BE2C (cell line): ENCODE data around the gene KCNRG.

Experiments
- DNase-seq: peaks from one replicate; pipeline ENCODE4 v3.0.0-alpha.2; 2020
- H3K27me3 ChIP-seq: fragments of 250-450 bp; sonication (Bioruptor Pico); 2 replicates; pipeline ENCODE4 v1.5.1; 2020; ENCODE audit warnings: mild to moderate bottlenecking
- H3K36me3 ChIP-seq: fragments of 250-450 bp; sonication (Bioruptor Pico); 2 replicates; pipeline ENCODE4 v1.5.1; 2020; ENCODE audit warnings: mild to moderate bottlenecking
- H3K4me1 ChIP-seq: fragments of 250-450 bp; sonication (Bioruptor Pico); 2 replicates; pipeline ENCODE4 v1.5.1; 2020
- H3K4me3 ChIP-seq: 2 replicates; pipeline ENCODE4 v1.5.1; 2011; ENCODE audit warnings: low read depth, low read length
- H3K9me3 ChIP-seq: fragments of 250-450 bp; sonication (Bioruptor Pico); 2 replicates; pipeline ENCODE4 v1.5.1; 2020
- TF ChIP-seq, protein P1 (sequence below): IDR thresholded peaks from 2 replicates; pipeline ENCODE4 v1.5.1; 2012; ENCODE audit warnings: mild to moderate bottlenecking, low read depth, low read length

KCNRG gene

DNA sequence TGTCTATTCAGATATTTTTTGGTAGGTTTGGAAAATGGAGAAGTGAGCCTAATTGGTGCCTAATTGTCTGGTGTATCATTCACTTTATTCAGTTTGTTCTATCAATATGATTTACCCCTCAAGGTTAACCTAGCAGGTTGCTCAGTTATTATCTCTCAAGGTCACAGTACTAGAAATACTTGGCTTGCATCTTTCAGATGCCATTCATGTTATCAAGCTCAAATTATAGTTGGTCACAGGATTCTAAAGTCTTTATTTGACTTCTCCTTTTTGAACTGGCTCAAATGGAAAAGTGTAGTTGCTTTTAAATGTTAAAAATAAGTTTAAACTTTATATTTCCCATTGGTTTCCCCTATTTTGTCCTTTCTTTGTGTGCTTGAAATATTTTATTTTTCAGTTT, 2.6 kb downstream of the KCNRG start:
- TF ChIP-seq, protein P1, sequence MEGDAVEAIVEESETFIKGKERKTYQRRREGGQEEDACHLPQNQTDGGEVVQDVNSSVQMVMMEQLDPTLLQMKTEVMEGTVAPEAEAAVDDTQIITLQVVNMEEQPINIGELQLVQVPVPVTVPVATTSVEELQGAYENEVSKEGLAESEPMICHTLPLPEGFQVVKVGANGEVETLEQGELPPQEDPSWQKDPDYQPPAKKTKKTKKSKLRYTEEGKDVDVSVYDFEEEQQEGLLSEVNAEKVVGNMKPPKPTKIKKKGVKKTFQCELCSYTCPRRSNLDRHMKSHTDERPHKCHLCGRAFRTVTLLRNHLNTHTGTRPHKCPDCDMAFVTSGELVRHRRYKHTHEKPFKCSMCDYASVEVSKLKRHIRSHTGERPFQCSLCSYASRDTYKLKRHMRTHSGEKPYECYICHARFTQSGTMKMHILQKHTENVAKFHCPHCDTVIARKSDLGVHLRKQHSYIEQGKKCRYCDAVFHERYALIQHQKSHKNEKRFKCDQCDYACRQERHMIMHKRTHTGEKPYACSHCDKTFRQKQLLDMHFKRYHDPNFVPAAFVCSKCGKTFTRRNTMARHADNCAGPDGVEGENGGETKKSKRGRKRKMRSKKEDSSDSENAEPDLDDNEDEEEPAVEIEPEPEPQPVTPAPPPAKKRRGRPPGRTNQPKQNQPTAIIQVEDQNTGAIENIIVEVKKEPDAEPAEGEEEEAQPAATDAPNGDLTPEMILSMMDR: no peak
- no peaks in the 10 kb centered on the region for H3K9me3 ChIP-seq
- H3K4me3 ChIP-seq: no peak overlapping the region
- H3K27me3 ChIP-seq: no peaks in the 10 kb centered on the region
- DNase-seq: no peak
- H3K4me1 ChIP-seq: no peaks in the 10 kb centered on the region
- H3K36me3 ChIP-seq: peaks cover 16% of the 10 kb centered on the region

DNA sequence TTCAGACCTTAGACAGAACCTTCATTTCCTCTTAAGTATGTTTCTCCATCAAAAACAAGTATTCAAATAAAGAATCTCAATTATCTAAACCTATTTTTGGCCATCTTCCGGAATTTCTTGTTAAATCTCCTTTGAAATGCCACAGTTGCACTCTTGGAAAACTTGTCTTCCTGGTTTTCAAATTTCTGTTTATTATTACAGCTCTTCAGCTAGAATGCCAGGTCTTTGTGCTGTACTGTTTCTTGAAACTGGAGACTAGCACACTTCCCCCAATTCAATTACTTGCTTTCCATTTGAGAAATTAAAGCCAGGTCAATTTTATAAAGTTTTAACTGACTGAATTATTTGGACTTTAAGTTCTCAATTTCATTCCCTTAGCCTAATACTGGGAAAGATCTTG, 10.2 kb downstream of the KCNRG start:
- H3K27me3 ChIP-seq: no peaks in the 10 kb centered on the region
- no peak for DNase-seq

DNA sequence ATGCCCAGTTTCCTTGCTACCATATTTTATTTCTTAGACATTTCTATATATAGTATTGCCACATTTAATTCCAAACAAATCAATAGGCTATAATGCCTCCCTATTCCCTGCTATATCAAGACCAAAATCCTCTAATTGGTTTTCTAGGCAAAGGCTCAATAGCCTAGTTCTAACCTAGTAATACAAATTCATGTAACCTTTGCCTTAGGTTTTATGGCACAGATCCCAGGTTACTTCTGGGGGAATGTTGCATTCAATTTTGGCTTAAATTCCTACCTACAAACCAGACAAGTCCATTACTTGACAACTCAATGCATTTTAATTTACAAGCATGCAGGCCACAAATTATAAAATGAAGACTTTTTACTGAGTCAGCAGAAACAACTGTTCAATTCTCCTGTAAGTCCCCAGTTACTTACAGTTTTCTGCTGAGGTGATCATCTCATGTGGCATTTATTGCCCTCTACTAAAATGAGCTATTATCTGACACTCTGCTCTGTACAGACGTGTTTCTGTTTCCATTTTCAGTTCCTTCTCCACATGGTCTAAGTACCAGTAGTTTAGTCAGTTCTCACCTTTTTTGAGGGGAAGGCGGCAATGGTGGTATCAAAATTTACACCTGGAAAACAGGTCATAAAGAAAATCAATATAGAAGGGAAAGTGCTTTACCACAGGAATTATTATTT, 11.7 kb downstream of the KCNRG start:
- Histone ChIP-seq H3K9me3 (no peaks in the 10 kb centered on the region), H3K4me3 (no peak overlapping the region), H3K4me1 (no peaks in the 10 kb centered on the region), H3K36me3 (peaks cover 3% of the 10 kb centered on the region; the same call in 1 of the 2 replicates), H3K27me3 (no peaks in the 10 kb centered on the region)
- DNase-seq: no peak
- TF ChIP-seq, protein P1: no peak

More for the DNA sequence above, 10.2 kb downstream of the KCNRG start:
- TF ChIP-seq, protein P1: no peak
- peaks cover 6% of the 10 kb centered on the region for H3K36me3 ChIP-seq
- no peaks in the 10 kb centered on the region for H3K9me3 ChIP-seq
- H3K4me3 ChIP-seq: no peak overlapping the region
- no peaks in the 10 kb centered on the region for H3K4me1 ChIP-seq

DNA sequence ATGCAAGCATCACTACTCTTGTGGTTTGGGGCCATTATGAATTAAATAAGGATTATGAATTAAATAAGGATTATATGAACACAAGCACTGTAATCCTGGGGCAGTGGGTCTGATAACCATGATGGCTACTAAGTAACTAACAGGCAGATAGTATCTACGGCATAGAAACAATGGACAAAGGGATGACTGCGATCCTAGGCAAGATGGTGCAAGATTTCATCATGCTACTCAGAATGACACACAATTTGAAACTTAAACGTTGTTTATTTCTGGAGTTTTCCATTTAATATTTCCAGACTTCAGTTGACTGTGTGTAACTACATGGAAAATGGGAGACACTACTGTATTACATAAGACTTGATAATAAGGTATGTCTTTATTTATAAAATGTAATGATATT, 15.1 kb downstream of the KCNRG start:
- no peak overlapping the region for H3K4me3 ChIP-seq
- no peaks in the 10 kb centered on the region for H3K27me3 ChIP-seq
- no peaks in the 10 kb centered on the region for H3K9me3 ChIP-seq
- TF ChIP-seq, protein P1: no peak
- H3K36me3 ChIP-seq: no peaks in the 10 kb centered on the region
- no peak for DNase-seq
- no peaks in the 10 kb centered on the region for H3K4me1 ChIP-seq

DNA sequence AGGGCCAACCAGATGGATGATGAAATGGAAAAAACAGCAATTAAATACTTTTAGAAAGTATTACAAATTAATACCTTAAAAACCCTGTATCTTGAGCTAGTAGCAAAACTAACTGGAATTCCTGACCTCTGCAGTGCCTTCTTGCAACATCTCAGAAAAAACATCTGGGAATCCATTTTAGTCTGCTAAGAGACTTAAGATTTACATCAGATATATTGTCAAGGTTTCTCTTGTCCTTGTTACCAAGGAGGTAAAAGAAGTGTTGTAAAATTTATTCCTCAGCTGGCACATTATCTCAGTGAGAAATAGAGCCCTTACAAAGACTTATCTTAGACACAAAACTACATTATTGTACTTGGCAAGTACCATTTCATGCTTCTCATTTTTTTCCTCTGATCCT, 18.5 kb downstream of the KCNRG start:
- no peak for DNase-seq
- H3K27me3 ChIP-seq: no peaks in the 10 kb centered on the region
- no peaks in the 10 kb centered on the region for H3K36me3 ChIP-seq
- H3K4me3 ChIP-seq: no peak overlapping the region
- TF ChIP-seq, protein P1: no peak
- H3K9me3 ChIP-seq: no peaks in the 10 kb centered on the region
- H3K4me1 ChIP-seq: no peaks in the 10 kb centered on the region

DNA sequence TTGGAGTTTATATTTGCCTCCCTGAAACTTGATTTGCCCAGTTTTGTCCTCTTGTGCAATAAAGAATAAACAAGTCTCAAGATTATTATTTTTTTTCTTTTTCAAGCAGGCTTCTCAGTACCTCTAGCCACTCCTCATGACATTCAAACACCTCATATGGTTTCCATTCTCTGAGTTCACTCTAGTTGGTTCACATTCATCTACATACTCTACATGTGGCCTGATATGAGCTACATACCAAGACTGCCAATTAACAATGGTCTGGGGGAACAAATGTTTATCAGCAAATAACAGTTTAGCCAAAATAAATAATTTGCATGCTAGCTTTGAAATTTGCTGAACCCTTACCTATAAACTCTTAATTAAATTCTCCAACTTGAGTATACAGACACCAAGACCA, 22.5 kb downstream of the KCNRG start:
- no peak for DNase-seq
- no peaks in the 10 kb centered on the region for H3K27me3 ChIP-seq
- peaks cover 3% of the 10 kb centered on the region for H3K36me3 ChIP-seq
- no peak overlapping the region for H3K4me3 ChIP-seq
- TF ChIP-seq, protein P1: no peak
- no peaks in the 10 kb centered on the region for H3K9me3 ChIP-seq
- no peaks in the 10 kb centered on the region for H3K4me1 ChIP-seq
